RWPE1 (cell line): ENCODE results near the gene TBC1D28.
A peak's percentile ranks its signal among the peaks of the same experiment; 100 is the strongest.
"Not testable (repeated sequence)": the region's sequence is repeated elsewhere in the genome, so short reads cannot be mapped to it uniquely, and the experiment has no call there.

Experiments
- CTCF ChIA-PET: fragments of 350-600 bp; sonication (Branson Sonifier 250); formaldehyde crosslinking; extraction: SDS; loops from one replicate; lab custom pipeline; 2021; lab: Yijun Ruan, JAX
- POLR2A ChIA-PET: fragments of 400-600 bp; formaldehyde crosslinking; extraction: SDS; loops from one replicate; lab custom pipeline; 2020; ENCODE audit warnings: antibody characterized with exemption; ENCODE audit not compliant: low non-redundant PET; lab: Yijun Ruan, JAX
- DNase-seq: peaks from one replicate; pipeline ENCODE4 v3.0.0; 2012; ENCODE audit warnings: low spot score
- H3K27ac ChIP-seq: fragments of 450-650 bp; 2 replicates; pipeline ENCODE4 v1.5.1; 2017
- CTCF ChIP-seq: fragments of 450-650 bp; conservative IDR thresholded peaks from 2 replicates; pipeline ENCODE4 v1.5.1; 2017; ENCODE audit warnings: low read depth, mild to moderate bottlenecking

TBC1D28 gene

GRCh38 chr17:18626152-18626870, 17.9 kb downstream of the TBC1D28 start:
- no peak for DNase-seq
- ChIA-PET CTCF (interaction anchor here (0.6 to 0.7 kb wide), 3 partner anchors 167 to 324 kb away, joined by 3 to 5 read pairs (median 3); no protein-coding TSS in a partner anchor), POLR2A (no interaction called here)
- TF ChIP-seq CTCF = no peak
- H3K27ac ChIP-seq = no peak overlapping the region

- peak; percentile 100 for TF ChIP-seq CTCF
- DNase-seq = peak; percentile 21
- POLR2A ChIA-PET = not testable (repeated sequence)
- H3K27ac ChIP-seq = peak overlapping the region; percentile 59
- CTCF ChIA-PET = interaction anchor here (0.6 to 0.8 kb wide), 8 partner anchors 50 to 433 kb away, joined by 3 to 7 read pairs (median 3); no protein-coding TSS in a partner anchor
Observed at GRCh38 chr17:18625509-18626104, 18.6 kb downstream of the TBC1D28 start.

GRCh38 chr17:18624862-18625501, 19.2 kb downstream of the TBC1D28 start:
- POLR2A ChIA-PET, DNase-seq: not testable (repeated sequence)
- H3K27ac ChIP-seq = peak overlapping the region; percentile 59
- CTCF ChIA-PET = interaction anchor here (0.7 to 0.8 kb wide), 5 partner anchors 51 to 433 kb away, joined by 3 to 7 read pairs (median 3); no protein-coding TSS in a partner anchor

GRCh38 chr17:18617613-18618012, 26.6 kb downstream of the TBC1D28 start:
- CTCF ChIA-PET, DNase-seq, POLR2A ChIA-PET, H3K27ac ChIP-seq: not testable (repeated sequence)

GRCh38 chr17:18613016-18613415, 31.2 kb downstream of the TBC1D28 start:
- POLR2A ChIA-PET, H3K27ac ChIP-seq, DNase-seq, CTCF ChIA-PET: not testable (repeated sequence)

GRCh38 chr17:18593138-18593537, 51.1 kb downstream of the TBC1D28 start:
- CTCF ChIA-PET, H3K27ac ChIP-seq, POLR2A ChIA-PET, DNase-seq: not testable (repeated sequence)
